BJ (cell line): Measurements from ENCODE around the gene LDLRAD4. TPM values are rescaled to one million over a fixed set of nuclear protein-coding genes. Genes with fewer than 3 reads are reported as not detected.
A peak's percentile ranks its signal among the peaks of the same experiment; 100 is the strongest.

Source experiments
- CTCF ChIA-PET: fragments of 350-600 bp; formaldehyde crosslinking; extraction: SDS; loops from one replicate; lab custom pipeline; 2021; ENCODE audit warnings: antibody characterized with exemption, inconsistent platforms; lab: Yijun Ruan, JAX
- POLR2A ChIA-PET: fragments of 300-600 bp; sonication (Branson Sonifier 250); formaldehyde crosslinking; extraction: SDS; loops from one replicate; lab custom pipeline; 2021; ENCODE audit warnings: antibody characterized with exemption; lab: Charles Lee
- DNase-seq: peaks from one replicate; pipeline ENCODE4 v3.0.0-alpha.2; 2011; ENCODE audit warnings: low read depth
- H3K27me3 ChIP-seq: 2 replicates; pipeline ENCODE4 v1.6.0; 2011; ENCODE audit warnings: low read length; ENCODE audit not compliant: control insufficient read depth, insufficient read depth
- H3K36me3 ChIP-seq: 2 replicates; pipeline ENCODE4 v1.5.1; 2011; ENCODE audit warnings: low read length; ENCODE audit not compliant: control insufficient read depth, insufficient read depth
- H3K4me3 ChIP-seq: 2 replicates; pipeline ENCODE4 v1.5.1; 2011; ENCODE audit warnings: low read depth, mild to moderate bottlenecking, control low read depth, low read length
- CTCF ChIP-seq: IDR thresholded peaks from 2 replicates; pipeline ENCODE4 v1.5.1; 2011; ENCODE audit warnings: low read depth, mild to moderate bottlenecking, control low read depth, inconsistent platforms, low read length, moderate library complexity; ENCODE audit not compliant: insufficient read depth
- polyA plus RNA-seq: library from polyadenylated mRNA; depleted of rRNA; stranded (reverse); fragments of >200 nt; gene quantifications from 2 replicates; pipeline ENCODE4 v1.2.3, GENCODE V29; 2011

The LDLRAD4 gene
- polyA plus RNA-seq, 1 experiment, result not detected

GRCh38 chr18:13433125-13433524 lies 214.6 kb downstream of the LDLRAD4 start:
- no peak for TF ChIP-seq CTCF
- ChIA-PET CTCF (interaction anchor here (1.0 kb wide), 1 partner anchor 125 kb away, joined by 3 read pairs; no protein-coding TSS in a partner anchor), POLR2A (no interaction called here)

GRCh38 chr18:13433685-13434084 lies 215.1 kb downstream of the LDLRAD4 start:
- ChIA-PET CTCF (no interaction called here), POLR2A (no interaction called here)
- no peak overlapping the region for H3K4me3 ChIP-seq
- no peaks in the 10 kb centered on the region for H3K36me3 ChIP-seq
- TF ChIP-seq CTCF, result no peak
- no peak for DNase-seq
- H3K27me3 ChIP-seq, result no peaks in the 10 kb centered on the region

More at GRCh38 chr18:13433125-13433524, 214.6 kb downstream of the LDLRAD4 start:
- Histone ChIP-seq H3K4me3 (no peak overlapping the region), H3K36me3 (no peaks in the 10 kb centered on the region), H3K27me3 (no peaks in the 10 kb centered on the region)
- DNase-seq, result no peak

GRCh38 chr18:13434854-13435253 lies 216.3 kb downstream of the LDLRAD4 start:
- no peaks in the 10 kb centered on the region for H3K36me3 ChIP-seq
- H3K27me3 ChIP-seq, result no peaks in the 10 kb centered on the region
- H3K4me3 ChIP-seq, result no peak overlapping the region
- CTCF ChIA-PET, result no interaction called here
- POLR2A ChIA-PET, result no interaction called here
- no peak for DNase-seq
- no peak for TF ChIP-seq CTCF

GRCh38 chr18:13435586-13436333 lies 217.2 kb downstream of the LDLRAD4 start:
- Histone ChIP-seq H3K36me3 (no peaks in the 10 kb centered on the region), H3K4me3 (no peak overlapping the region), H3K27me3 (no peaks in the 10 kb centered on the region)
- CTCF ChIA-PET, result interaction anchor here (0.8 kb wide), 1 partner anchor 10 kb away, joined by 3 read pairs; no protein-coding TSS in a partner anchor
- no peak for TF ChIP-seq CTCF
- DNase-seq, result peak; percentile 35
- POLR2A ChIA-PET, result no interaction called here

- POLR2A ChIA-PET, result no interaction called here
- Histone ChIP-seq H3K36me3 (no peaks in the 10 kb centered on the region), H3K27me3 (no peaks in the 10 kb centered on the region), H3K4me3 (no peak overlapping the region)
- DNase-seq, result no peak
- CTCF ChIA-PET, result interaction anchor here (0.8 kb wide), 1 partner anchor 11 kb away, joined by 3 read pairs; no protein-coding TSS in a partner anchor
- no peak for TF ChIP-seq CTCF
These were observed 218.0 kb downstream of the LDLRAD4 start for GRCh38 chr18:13436576-13436975.
